ENCODE measurements around the gene SPINT2. TPM values are rescaled to one million over a fixed set of nuclear protein-coding genes. Genes with fewer than 3 reads are reported as not detected.

The SPINT2 gene
- total RNA-seq, 1 experiment from 2014 or later = 442 TPM

- BruUV-seq (replicated peaks) = no TSS peak
- Histone ChIP-seq H2AFZ (ENCODE audit: low read length) (no peak overlapping the region), H3K4me3 (ENCODE audit: low read length) (no peak overlapping the region), H3K9me2 (replicated peaks; ENCODE audit: low read length) (no peaks in the 10 kb centered on the region), H3K36me3 (ENCODE audit: low read depth, low read length) (no peaks in the 10 kb centered on the region), H3K27ac (ENCODE audit: low read length) (no peak overlapping the region), H3K9ac (ENCODE audit: low read length) (no peak overlapping the region), H3K4me1 (ENCODE audit: insufficient read depth, low read length) (no peaks in the 10 kb centered on the region), H3F3A (ENCODE audit: low read length, unreplicated experiment) (no peaks in the 10 kb centered on the region), H3K4me2 (ENCODE audit: low read length) (no peak overlapping the region), H4K20me1 (ENCODE audit: low read length) (no peaks in the 10 kb centered on the region), H3K9me3 (ENCODE audit: low read length) (no peaks in the 10 kb centered on the region), H3K27me3 (ENCODE audit: low read length) (0 out of 2 replicates have a peak, but pooled peaks cover 2% of the 10 kb centered on the region), H3K79me2 (ENCODE audit: low read length) (no peaks in the 10 kb centered on the region)
- no peak for DNase-seq
- ATAC-seq = no peak
- intact Hi-C loops (cut with micrococcal nuclease) = no loop called here
- POLR2A ChIA-PET (ENCODE audit: unreplicated experiment) = no interaction called here
- CTCF ChIA-PET = no interaction called here
- no peak for TF ChIP-seq CTCF (conservative IDR thresholded peaks at IDR 0.05; ENCODE audit: low read depth, low read length)
- no peak for TF ChIP-seq EZH2 (IDR thresholded peaks at IDR 0.05; ENCODE audit: low read length, unreplicated experiment)
- TF ChIP-seq EZH2phosphoT487 (IDR thresholded peaks at IDR 0.05; ENCODE audit: borderline replicate concordance, low read length) = no peak
Measured at GRCh38 chr19:38231918-38232317, 32.5 kb upstream of the SPINT2 start.

DNA sequence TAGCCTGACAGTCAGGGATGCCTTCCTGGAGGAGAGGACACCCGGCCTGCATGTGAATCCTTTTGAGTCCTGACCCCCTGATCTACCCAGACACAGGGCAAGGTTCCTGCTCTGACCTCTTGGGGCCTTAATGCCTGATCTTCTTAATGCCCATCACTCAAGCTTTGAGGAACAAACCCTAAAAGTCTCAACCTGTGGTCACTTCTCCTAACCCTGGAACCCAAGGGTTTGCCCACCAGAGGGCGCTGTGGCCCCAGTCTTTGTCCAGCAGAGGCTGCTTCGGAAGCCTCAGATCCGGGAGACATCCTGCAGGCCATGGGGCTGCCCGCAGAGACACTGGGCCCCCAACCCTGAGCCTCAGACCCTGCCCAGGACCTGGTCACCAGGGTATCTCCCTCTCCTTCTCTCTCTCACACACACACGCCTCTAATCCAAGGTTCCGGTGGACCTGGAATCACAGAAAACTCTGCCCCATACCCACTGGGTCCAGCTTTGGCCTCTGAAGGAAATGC lies 30.6 kb upstream of the SPINT2 start:
- H3K9ac ChIP-seq (ENCODE audit: low read length) = no peak overlapping the region
- ChIA-PET CTCF (no interaction called here), POLR2A (ENCODE audit: unreplicated experiment) (interaction anchor here (0.6 kb wide), 1 partner anchor 101 kb away, joined by 6 read pairs; no protein-coding TSS in a partner anchor)
- H3K27ac ChIP-seq (ENCODE audit: low read length) = no peak overlapping the region
- H2AFZ ChIP-seq (ENCODE audit: low read length) = peak overlapping the region; percentile 83
- no peaks in the 10 kb centered on the region for H3K36me3 ChIP-seq (ENCODE audit: low read depth, low read length)
- 0 out of 2 replicates have a peak, but pooled peaks cover 2% of the 10 kb centered on the region for H3K27me3 ChIP-seq (ENCODE audit: low read length)
- H3K79me2 ChIP-seq (ENCODE audit: low read length) = no peaks in the 10 kb centered on the region
- no peak overlapping the region for H3K4me3 ChIP-seq (ENCODE audit: low read length)
- no peaks in the 10 kb centered on the region for H3K9me2 ChIP-seq (replicated peaks; ENCODE audit: low read length)
- H3K4me1 ChIP-seq (ENCODE audit: insufficient read depth, low read length) = no peaks in the 10 kb centered on the region
- no TSS peak for BruUV-seq (replicated peaks)
- no peaks in the 10 kb centered on the region for H4K20me1 ChIP-seq (ENCODE audit: low read length)
- ATAC-seq (peak; percentile 75), DNase-seq (peak; percentile 84)
- intact Hi-C loops (cut with micrococcal nuclease) = no loop called here
- no peaks in the 10 kb centered on the region for H3K9me3 ChIP-seq (ENCODE audit: low read length)
- TF ChIP-seq CTCF (conservative IDR thresholded peaks at IDR 0.05; ENCODE audit: low read depth, low read length) (peak; percentile 85), EZH2 (IDR thresholded peaks at IDR 0.05; ENCODE audit: low read length, unreplicated experiment) (no peak)
- no peak overlapping the region for H3K4me2 ChIP-seq (ENCODE audit: low read length)
- H3F3A ChIP-seq (ENCODE audit: low read length, unreplicated experiment) = no peaks in the 10 kb centered on the region

DNA sequence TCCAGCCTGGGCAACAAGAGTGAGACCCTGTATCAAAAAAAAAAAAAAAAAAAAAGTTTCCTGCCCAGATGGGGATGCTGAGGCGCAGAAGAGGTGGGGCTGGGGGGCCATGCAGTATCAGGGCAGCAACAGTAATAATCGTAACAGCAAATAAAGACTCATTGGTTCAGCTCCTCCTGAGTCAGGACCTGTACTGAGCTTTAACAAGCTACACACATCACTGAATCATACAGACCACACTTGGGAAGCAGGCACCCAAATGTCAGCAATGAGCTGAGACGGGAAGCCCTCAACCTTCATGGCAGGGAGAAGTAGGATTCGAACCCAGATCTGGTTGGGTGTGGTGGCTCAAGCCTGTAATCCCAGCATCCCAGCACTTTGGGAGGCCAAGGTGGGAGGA lies 29.8 kb upstream of the SPINT2 start:
- DNase-seq (peak; percentile 30), ATAC-seq (peak; percentile 54)
- H3K9me2 ChIP-seq (replicated peaks; ENCODE audit: low read length) = no peaks in the 10 kb centered on the region
- intact Hi-C loops (cut with micrococcal nuclease) = no loop called here
- no peaks in the 10 kb centered on the region for H3K79me2 ChIP-seq (ENCODE audit: low read length)
- no peak overlapping the region for H3K4me3 ChIP-seq (ENCODE audit: low read length)
- H2AFZ ChIP-seq (ENCODE audit: low read length) = no peak overlapping the region
- no peak overlapping the region for H3K9ac ChIP-seq (ENCODE audit: low read length)
- CTCF ChIA-PET = interaction anchor here (0.8 to 1.1 kb wide), 5 partner anchors 9 to 332 kb away, joined by 3 to 9 read pairs (median 6); no protein-coding TSS in a partner anchor
- POLR2A ChIA-PET (ENCODE audit: unreplicated experiment) = interaction anchor here (0.5 to 0.6 kb wide), 2 partner anchors 96 to 100 kb away, joined by 3 to 6 read pairs; no protein-coding TSS in a partner anchor
- H3K36me3 ChIP-seq (ENCODE audit: low read depth, low read length) = no peaks in the 10 kb centered on the region
- no TSS peak for BruUV-seq (replicated peaks)
- no peak overlapping the region for H3K4me2 ChIP-seq (ENCODE audit: low read length)
- H3K27me3 ChIP-seq (ENCODE audit: low read length) = no peaks in the 10 kb centered on the region
- no peaks in the 10 kb centered on the region for H3K4me1 ChIP-seq (ENCODE audit: insufficient read depth, low read length)
- no peaks in the 10 kb centered on the region for H4K20me1 ChIP-seq (ENCODE audit: low read length)
- no peak overlapping the region for H3K27ac ChIP-seq (ENCODE audit: low read length)
- TF ChIP-seq EZH2 (IDR thresholded peaks at IDR 0.05; ENCODE audit: low read length, unreplicated experiment) (no peak), CTCF (conservative IDR thresholded peaks at IDR 0.05; ENCODE audit: low read depth, low read length) (no peak), EZH2phosphoT487 (IDR thresholded peaks at IDR 0.05; ENCODE audit: borderline replicate concordance, low read length) (no peak)
- no peaks in the 10 kb centered on the region for H3K9me3 ChIP-seq (ENCODE audit: low read length)
- H3F3A ChIP-seq (ENCODE audit: low read length, unreplicated experiment) = no peaks in the 10 kb centered on the region
